Retina (tissue), 1 donor: ENCODE data around the gene ANTXRL.
"Not testable (repeated sequence)": the region's sequence is repeated elsewhere in the genome, so short reads cannot be mapped to it uniquely, and the experiment has no call there.

ENCODE experiments used
- DNase-seq: peaks from one replicate; pipeline ENCODE4 v3.0.0-alpha.2; 2016

Gene ANTXRL

GRCh38 chr10:46277840-46278239 lies 9.0 kb upstream of the ANTXRL start:
- no peak for DNase-seq

DNA sequence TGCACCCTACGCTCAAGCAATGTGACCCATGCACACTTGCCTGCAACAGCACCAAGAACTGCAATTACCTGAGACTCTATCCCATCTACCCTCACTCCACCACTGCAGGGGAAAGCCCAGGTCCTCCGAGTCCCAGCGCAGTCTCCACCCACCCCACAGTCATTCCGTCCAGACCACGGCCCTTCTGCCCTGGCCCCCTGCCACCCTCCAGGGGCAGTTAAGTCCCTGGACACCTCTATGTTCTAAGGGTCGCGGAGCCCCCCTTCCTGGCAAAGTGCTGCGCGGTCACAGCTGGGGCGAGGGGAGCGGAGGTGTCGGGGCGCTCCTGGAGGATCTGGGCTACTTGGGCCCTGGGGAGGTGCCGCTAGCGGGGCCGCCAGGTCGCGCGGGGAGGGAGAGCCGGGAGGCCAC lies 4.4 kb upstream of the ANTXRL start:
- DNase-seq = not testable (repeated sequence)

DNA sequence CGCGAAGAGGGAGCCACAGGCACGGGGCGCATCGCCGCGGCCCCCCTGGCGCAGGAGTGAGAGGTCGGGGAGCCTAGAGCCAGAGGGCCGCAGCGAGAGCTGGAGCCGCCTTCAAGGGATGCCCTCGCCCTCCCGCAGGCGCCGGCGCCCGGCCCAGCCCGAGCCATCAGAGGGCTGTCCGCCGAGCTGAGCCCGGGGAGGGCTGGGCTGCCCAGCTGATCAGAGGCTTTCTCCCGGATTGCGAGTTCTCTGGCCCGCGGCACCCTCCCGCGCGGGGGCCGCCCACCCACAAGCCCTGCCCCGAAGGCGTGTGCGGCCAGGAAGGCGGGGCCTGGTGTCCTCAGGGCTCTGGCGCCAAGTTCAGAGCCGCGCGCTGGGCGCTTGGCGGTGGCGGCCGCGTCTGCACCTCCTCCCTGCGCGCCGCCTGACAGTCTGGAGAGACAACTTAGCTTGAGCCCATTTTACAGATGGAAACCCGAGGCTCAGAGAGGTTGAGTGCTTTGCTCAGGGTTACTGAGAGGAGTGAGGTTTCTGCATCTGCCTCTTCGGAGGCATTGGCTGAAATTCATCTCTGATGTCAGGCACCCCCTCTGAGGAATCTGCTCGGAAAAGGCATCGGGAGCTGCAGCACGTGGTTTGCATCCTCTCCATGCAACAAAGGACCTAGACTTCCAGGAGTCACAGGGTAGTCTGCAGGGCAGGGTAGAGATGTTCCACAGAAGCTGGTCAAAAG lies 3.8 kb upstream of the ANTXRL start:
- peak; percentile 90 for DNase-seq

DNA sequence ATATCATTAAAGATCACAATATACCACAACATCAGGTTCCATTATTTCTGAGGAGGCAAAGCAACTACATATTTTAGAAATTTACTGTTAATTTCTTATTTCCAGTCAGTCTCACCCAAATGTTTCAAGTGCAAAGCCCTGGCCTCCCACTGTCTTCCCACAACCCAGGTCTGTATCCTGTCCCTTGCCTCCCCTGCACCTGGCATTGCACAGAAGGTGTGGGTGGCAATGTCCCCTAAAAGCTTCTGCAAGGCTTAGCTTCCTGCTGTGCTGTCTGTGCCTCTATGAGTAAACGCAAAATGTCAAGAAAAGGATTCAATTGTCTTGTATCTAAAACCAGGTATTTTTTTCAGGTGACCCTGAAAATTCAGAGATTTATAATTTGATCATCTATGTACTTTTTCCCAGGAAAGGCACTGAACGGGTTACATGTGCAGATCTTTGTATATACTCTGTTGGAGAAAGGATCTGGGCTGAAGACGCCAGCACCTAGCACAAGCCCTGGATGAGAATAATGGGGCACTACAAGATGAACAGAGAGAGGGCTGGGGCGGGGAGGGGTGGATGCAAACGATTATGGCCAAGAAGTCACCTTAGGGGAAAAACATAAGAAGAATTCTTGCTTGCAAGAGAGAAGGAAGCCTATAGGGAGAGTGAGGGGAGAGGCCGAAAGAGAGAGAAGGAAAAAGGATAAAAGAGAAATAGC lies 3.1 kb upstream of the ANTXRL start:
- no peak for DNase-seq

GRCh38 chr10:46284286-46285229 lies 2.2 kb upstream of the ANTXRL start:
- peak; percentile 95 for DNase-seq

DNA sequence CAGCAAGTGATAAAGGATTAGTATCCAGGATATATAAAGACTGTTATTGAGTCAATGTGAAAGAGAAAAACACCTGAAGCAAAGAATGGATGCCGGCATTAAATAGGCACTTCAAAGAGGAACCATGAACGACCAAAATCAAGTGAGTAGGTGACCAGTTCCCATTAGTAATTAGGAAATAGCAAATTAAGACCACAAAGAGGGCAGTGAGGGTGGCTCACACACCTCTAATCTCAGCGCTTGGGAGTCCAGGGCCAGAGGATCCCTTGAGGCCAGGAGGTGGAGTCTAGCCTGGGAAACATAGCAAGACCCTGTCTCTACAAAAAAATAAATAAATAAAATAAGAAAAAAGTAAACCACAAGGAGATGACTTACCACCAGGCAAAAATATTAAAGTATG lies 1.5 kb upstream of the ANTXRL start:
- no peak for DNase-seq

- no peak for DNase-seq
Measured at GRCh38 chr10:46285966-46286620, 704 bp upstream of the ANTXRL start.

DNA sequence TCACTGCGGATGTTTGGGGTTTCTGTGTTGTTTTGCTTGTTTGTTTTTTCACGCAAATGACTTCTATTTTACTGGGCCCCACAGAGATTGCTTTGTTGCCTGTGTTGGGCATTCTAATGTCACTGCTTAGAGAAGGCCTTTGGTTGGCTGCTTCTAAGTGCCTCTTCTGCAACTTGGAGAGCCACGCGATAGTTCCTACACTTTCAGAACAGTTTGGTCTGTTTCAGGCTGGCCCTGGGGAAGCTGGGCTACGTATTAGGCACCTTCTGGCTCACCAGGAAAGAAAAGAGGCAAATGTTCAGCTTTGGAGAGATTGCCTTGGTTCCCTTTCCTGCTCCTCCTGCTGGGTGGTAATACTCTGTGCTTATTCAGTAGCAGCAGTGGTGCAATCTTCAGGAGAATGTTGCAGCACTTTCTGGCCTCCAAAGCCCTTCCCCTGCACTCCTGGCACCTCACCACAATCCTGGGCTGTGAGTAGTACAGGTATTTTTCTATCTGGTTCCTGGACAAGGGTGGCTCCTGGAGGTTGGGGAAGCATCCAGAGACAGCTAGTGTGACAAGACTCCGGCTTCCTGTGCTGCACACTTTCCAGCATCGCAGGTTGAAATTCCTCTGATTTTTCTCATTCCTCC lies 1.2 kb downstream of the ANTXRL start:
- DNase-seq = no peak

- no peak for DNase-seq
Measured at GRCh38 chr10:46288601-46289206, 1.9 kb downstream of the ANTXRL start.

GRCh38 chr10:46289209-46289810 lies 2.5 kb downstream of the ANTXRL start:
- no peak for DNase-seq

DNA sequence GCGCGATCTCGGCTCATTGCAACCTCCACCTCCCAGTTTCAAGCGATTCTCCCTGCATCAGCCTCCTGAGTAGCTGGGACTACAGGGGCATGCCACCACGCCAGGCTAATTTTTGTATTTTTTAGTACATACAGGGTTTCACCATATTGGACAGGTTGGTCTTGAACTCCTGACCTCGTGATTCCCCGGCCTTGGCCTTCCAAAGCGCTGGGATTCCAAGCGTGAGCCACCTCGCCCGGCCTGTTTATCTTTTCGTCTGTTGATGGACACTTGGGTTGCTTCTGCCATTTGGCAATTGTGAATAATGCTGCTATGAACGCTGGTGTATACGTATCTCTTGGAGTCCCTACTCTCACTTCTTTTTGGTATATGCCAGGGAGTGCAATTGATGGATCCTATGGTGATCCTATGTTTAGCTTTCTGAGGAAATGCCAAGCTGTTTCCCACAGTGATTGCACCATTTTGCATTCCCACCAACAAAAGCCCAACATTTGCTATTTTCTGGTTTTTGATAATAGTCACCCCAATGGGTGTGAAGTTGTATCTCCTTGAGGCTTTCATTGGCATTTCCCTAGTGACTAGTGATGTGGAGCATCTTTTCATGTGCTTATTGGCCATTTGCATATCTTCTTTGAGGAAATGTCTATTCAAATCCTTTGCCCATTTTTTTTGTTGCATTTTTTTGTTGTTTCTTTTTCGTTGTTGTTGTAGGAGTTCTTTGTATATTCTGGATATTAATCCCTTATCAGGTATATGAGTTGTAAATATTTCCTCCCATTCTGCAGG lies 3.5 kb downstream of the ANTXRL start:
- no peak for DNase-seq

- DNase-seq = peak; percentile 72
Measured at GRCh38 chr10:46291817-46292572, 5.2 kb downstream of the ANTXRL start.

DNA sequence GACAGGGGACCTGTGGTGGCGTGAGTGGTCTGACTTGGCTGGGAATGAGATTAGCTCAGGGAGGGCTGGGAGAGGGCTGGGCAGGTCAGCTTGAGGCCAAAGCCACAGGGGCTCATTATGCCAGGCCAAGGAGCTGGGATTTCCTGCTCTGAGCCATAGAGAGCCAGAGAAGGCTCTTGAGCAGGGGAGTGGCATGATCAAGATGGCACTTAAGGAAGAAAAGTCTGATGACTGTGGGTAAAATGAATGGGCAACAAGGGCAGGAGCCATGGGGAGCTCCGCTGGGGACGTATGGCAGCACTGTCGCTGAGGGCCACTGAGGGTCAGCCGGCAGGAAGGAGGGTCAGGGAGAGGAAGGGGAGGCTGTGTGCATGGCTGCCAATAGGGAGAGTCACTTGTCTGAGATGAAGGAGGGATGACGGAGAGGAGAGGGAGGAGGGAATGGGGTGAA lies 5.8 kb downstream of the ANTXRL start:
- DNase-seq = peak; percentile 68

DNA sequence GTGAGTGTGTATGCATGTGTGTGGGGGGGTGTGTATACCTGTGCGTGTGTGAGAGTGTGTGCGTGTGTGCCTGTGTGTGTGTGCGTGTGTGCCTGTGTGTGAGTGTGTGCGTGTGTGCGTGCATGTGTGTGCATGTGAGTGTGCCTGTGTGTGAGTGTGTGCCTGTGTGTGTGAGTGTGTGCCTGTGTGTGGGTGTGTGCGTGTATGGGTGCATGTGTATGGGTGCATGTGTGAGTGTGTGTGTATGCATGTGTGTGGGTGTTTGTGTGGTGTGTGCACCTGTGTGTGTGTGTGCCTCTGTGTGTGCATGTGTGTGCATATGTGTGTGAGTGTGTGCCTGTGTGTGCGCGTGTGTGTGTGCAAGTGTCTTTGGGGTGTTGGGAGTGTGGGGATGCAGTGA lies 6.4 kb downstream of the ANTXRL start:
- no peak for DNase-seq

GRCh38 chr10:46293832-46294640 lies 7.2 kb downstream of the ANTXRL start:
- no peak for DNase-seq

GRCh38 chr10:46294641-46295220 lies 7.9 kb downstream of the ANTXRL start:
- peak; percentile 73 for DNase-seq

GRCh38 chr10:46295350-46296010 lies 8.7 kb downstream of the ANTXRL start:
- DNase-seq = not testable (repeated sequence)

DNA sequence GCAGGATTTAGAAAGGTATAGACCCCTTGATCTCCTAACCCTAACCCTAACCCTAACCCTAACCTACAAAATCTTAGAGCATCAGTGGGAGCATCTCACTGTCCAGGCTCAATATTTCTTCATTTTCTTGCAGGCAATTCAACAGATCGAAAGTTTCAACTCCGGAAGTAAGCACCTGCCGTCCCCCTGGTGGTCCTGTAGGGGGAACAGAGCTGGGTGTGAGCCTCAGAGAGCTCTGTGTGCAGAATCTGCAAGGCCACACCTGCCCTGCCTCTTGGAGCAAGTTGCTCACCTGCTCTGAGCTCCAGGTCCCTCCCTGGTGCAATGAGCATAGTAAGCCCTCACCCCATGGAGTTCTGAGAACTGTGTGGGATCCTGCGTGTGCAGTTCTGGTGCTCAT lies 9.3 kb downstream of the ANTXRL start:
- not testable (repeated sequence) for DNase-seq
